Type B pancreatic cell (in vitro differentiated cells): ENCODE measurements around the gene PDIA4. TPM values are rescaled to one million over a fixed set of nuclear protein-coding genes. Genes with fewer than 3 reads are reported as not detected.

Experiments used
- DNase-seq: peaks from one replicate; pipeline ENCODE4 v3.0.0; 2021; ENCODE audit warnings: mixed read lengths; ENCODE audit not compliant: unreplicated experiment; ENCODE audit errors: extremely low spot score
- H3K27ac Mint-ChIP-seq: 2 replicates; pipeline ENCODE4 v1.8.0; 2021; ENCODE audit warnings: mild to moderate bottlenecking, mixed read lengths
- H3K27me3 Mint-ChIP-seq: 2 replicates; pipeline ENCODE4 v1.8.0; 2021; ENCODE audit warnings: mixed read lengths
- H3K36me3 Mint-ChIP-seq: 2 replicates; pipeline ENCODE4 v1.8.0; 2021; ENCODE audit warnings: mixed read lengths
- H3K4me1 Mint-ChIP-seq: one replicate; pipeline ENCODE4 v1.8.0; 2021; ENCODE audit warnings: mixed read lengths; ENCODE audit not compliant: unreplicated experiment
- H3K4me3 Mint-ChIP-seq: 2 replicates; pipeline ENCODE4 v1.8.0; 2021; ENCODE audit warnings: mild to moderate bottlenecking, mixed read lengths
- H3K9me3 Mint-ChIP-seq: 2 replicates; pipeline ENCODE4 v1.8.0; 2021; ENCODE audit warnings: mixed read lengths
- total RNA-seq: library from RNA; stranded (reverse); gene quantifications from 2 replicates; pipeline ENCODE4 v1.2.1, GENCODE V29; 2021; ENCODE audit warnings: low replicate concordance
- TF ChIP-seq, protein P1 (sequence below): fragments of 200-600 bp; sonication (generic); conservative IDR thresholded peaks from 2 replicates; pipeline ENCODE4 v1.5.0; 2021; ENCODE audit warnings: antibody characterized with exemption, mild to moderate bottlenecking

The PDIA4 gene
- total RNA-seq, 1 donor from 2014 or later, result 209 TPM

DNA sequence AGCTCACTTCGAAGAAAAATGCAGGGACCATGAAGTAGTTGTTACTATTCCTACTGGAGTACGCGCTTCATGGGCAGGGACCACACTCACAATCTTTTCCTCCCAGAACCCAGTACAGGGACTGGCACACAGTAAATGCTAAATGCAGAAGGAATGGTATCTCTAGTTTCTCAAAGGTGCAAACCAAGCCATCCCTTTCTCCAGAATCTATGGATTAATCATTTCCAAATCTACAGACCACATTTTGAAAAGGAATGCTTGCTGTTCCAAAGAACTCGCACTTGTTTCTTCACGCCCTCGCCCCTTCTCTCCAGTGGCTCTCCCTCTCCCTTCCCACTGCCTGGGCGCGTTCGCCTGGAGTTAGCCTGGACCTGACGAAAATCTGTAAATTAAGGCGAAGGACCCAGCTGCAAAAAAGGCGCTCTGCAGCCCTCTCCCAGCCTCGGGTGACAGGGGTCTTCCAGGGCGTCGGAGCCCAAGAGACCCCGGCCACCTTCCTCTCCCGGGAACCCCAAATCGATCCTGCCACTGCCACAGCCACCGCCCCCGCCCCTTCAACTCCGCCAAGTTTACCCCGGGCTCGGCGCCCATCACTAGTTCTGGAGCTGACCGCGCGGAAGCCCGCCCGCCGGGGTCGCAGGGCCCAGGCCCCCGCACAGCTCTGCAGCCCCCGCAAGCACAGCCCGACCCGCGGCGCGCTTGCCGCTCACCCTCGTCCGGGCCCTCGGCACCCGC is 527 bp downstream of the PDIA4 start:
- H3K4me3 Mint-ChIP-seq, result peak overlapping the region; percentile 93
- no peak for DNase-seq

DNA sequence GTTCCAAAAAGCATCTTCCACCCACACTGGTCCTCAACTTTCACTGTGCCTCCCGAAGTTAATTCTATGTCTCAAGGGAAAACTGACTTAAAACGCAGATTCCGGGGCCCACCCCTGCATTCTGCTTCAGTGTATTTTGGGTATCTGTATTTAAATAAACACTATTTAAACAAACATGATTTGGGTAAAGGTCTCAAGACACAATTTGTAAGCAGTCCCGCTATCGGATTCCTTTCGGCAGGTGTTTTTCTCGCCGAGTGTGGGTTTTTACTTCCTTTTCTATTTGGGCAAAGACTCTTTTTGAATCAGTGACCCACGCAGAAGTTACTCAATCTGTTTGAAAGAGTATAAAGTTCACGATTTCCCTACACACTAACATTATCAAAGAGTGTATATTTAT is 1.2 kb downstream of the PDIA4 start:
- Mint-ChIP-seq H3K4me1 (peaks cover 35% of the 10 kb centered on the region), H3K27ac (peak overlapping the region; percentile 95), H3K27me3 (no peaks in the 10 kb centered on the region), H3K9me3 (no peaks in the 10 kb centered on the region), H3K36me3 (peaks cover 20% of the 10 kb centered on the region), H3K4me3 (peak overlapping the region; percentile 93)
- DNase-seq, result no peak
- TF ChIP-seq, protein P1, sequence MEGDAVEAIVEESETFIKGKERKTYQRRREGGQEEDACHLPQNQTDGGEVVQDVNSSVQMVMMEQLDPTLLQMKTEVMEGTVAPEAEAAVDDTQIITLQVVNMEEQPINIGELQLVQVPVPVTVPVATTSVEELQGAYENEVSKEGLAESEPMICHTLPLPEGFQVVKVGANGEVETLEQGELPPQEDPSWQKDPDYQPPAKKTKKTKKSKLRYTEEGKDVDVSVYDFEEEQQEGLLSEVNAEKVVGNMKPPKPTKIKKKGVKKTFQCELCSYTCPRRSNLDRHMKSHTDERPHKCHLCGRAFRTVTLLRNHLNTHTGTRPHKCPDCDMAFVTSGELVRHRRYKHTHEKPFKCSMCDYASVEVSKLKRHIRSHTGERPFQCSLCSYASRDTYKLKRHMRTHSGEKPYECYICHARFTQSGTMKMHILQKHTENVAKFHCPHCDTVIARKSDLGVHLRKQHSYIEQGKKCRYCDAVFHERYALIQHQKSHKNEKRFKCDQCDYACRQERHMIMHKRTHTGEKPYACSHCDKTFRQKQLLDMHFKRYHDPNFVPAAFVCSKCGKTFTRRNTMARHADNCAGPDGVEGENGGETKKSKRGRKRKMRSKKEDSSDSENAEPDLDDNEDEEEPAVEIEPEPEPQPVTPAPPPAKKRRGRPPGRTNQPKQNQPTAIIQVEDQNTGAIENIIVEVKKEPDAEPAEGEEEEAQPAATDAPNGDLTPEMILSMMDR, result no peak

More for the DNA sequence above, 527 bp downstream of the PDIA4 start:
- Mint-ChIP-seq H3K9me3 (no peaks in the 10 kb centered on the region), H3K4me1 (peaks cover 32% of the 10 kb centered on the region), H3K27me3 (no peaks in the 10 kb centered on the region), H3K27ac (peak overlapping the region; percentile 95), H3K36me3 (peaks cover 17% of the 10 kb centered on the region)
- TF ChIP-seq, protein P1, result no peak

- Mint-ChIP-seq H3K9me3 (no peaks in the 10 kb centered on the region), H3K4me1 (peaks cover 35% of the 10 kb centered on the region), H3K27me3 (no peaks in the 10 kb centered on the region), H3K27ac (peak overlapping the region; percentile 54), H3K36me3 (peaks cover 35% of the 10 kb centered on the region), H3K4me3 (peak overlapping the region; percentile 3)
- DNase-seq, result no peak
- TF ChIP-seq, protein P1, result no peak
Measured at GRCh38 chr7:149023662-149024061, 4.6 kb downstream of the PDIA4 start.

DNA sequence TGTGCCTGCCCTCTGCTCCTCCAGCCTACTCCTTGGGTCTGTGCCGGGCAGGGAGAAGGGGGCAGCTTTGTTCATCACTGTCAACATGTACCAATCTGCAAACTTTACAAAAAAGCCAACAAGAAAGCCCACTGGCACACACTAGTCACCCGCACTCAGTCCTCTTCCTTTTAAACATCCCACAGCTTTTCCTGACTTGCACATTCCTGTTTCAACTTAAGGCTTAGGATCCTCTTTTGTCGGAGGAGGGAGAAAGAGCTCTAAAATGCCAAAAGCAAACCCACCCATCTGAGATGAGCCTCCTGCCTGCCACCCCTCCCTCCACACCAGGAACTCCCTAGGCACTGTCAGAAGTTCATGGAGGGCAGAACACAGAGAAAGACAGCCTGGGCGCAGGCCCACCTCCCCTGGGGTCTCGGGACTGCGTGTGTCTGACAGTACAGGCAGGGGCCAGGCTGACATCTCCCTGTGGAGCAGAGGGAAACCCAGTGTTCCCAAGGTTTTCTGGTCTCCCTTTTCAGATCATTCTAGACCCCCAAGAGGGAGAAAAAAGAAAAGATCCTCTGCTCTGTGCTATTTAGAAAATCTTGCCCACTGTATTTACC is 5.4 kb downstream of the PDIA4 start:
- H3K27ac Mint-ChIP-seq, result peak overlapping the region; percentile 54
- no peaks in the 10 kb centered on the region for H3K9me3 Mint-ChIP-seq
- TF ChIP-seq, protein P1, result no peak
- no peaks in the 10 kb centered on the region for H3K27me3 Mint-ChIP-seq
- H3K4me1 Mint-ChIP-seq, result peaks cover 35% of the 10 kb centered on the region
- peak overlapping the region; percentile 21 for H3K4me3 Mint-ChIP-seq
- DNase-seq, result no peak
- H3K36me3 Mint-ChIP-seq, result peaks cover 35% of the 10 kb centered on the region

DNA sequence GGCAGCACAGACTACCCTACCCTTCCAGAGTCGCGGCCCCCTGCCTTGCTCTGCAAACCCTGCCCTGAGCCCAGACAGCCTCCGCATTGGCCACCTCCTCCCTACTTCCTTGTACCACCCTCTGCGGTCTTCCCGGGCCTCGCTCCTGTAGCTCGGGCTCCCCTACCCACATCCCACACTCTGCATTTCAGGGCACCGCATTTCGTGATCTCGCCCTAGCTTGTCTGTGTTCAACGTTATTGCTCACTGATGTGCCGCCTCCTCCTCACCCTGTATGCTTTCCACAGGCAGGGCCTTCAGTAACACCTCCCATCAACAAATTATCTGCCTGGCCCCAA is 6.6 kb downstream of the PDIA4 start:
- H3K36me3 Mint-ChIP-seq, result peaks cover 38% of the 10 kb centered on the region
- H3K9me3 Mint-ChIP-seq, result no peaks in the 10 kb centered on the region
- no peak overlapping the region for H3K27ac Mint-ChIP-seq
- no peaks in the 10 kb centered on the region for H3K27me3 Mint-ChIP-seq
- H3K4me1 Mint-ChIP-seq, result peaks cover 35% of the 10 kb centered on the region
- TF ChIP-seq, protein P1, result no peak
- DNase-seq, result no peak
- H3K4me3 Mint-ChIP-seq, result no peak overlapping the region
